ENCODE results near the gene UNCX. TPM values are rescaled to one million over a fixed set of nuclear protein-coding genes. Genes with fewer than 3 reads are reported as not detected.

UNCX gene
- total RNA-seq, 1 experiment from 2014 or later: not detected

- Mint-ChIP-seq H3K4me3 (ENCODE audit: low read depth, unreplicated experiment) (no peak overlapping the region), H3K9me3 (ENCODE audit: low read depth, unreplicated experiment) (no peaks in the 10 kb centered on the region), H3K36me3 (ENCODE audit: insufficient read depth, unreplicated experiment) (peaks cover 2% of the 10 kb centered on the region), H3K27me3 (ENCODE audit: unreplicated experiment) (peaks cover 100% of the 10 kb centered on the region), H3K27ac (ENCODE audit: unreplicated experiment) (no peak overlapping the region), H3K4me1 (ENCODE audit: low read depth, unreplicated experiment) (no peaks in the 10 kb centered on the region)
- no peak for DNase-seq
- intact Hi-C loops (cut with micrococcal nuclease; ENCODE audit: unreplicated experiment): no loop called here
- no peak for TF ChIP-seq CTCF (IDR thresholded peaks at IDR 0.05; ENCODE audit: unreplicated experiment)
- CTCF ChIA-PET: no interaction called here
- BruUV-seq (replicated peaks): no TSS peak
Observed at GRCh38 chr7:1242606-1243289, 10.1 kb downstream of the UNCX start.

DNA sequence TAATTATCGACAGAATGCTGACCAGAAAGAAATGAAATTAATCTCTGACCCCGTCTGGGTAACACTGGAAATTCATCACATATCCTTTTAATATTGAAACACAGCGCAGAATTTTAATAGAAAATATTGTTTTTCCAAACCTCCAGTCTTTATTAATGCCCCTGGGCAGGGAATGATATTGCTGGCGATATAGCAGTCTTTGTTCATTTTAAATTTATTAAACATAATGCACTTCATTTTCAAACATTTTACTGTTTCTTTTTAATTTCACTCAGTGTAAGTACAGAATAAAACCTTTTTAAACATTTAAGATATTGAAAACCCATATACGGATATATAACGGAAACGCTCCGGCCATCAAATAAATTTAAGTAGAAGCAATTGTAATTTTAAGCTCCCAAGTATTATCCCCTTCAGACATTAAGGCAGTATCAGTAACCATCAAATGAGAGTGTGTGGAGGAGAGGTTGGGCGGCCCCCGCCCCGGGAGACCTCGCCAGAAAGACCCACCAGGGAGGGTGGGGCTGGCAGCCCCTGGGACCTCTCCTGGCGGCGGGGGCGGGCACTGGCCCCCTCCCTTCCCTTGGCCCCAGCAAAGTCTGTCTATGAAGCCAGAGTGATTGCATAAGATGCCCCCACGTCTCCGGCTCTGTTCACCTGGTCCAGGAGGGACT, 10.8 kb downstream of the UNCX start:
- no peak for TF ChIP-seq CTCF (IDR thresholded peaks at IDR 0.05; ENCODE audit: unreplicated experiment)
- no peak overlapping the region for H3K27ac Mint-ChIP-seq (ENCODE audit: unreplicated experiment)
- peaks cover 4% of the 10 kb centered on the region for H3K36me3 Mint-ChIP-seq (ENCODE audit: insufficient read depth, unreplicated experiment)
- no peak overlapping the region for H3K4me3 Mint-ChIP-seq (ENCODE audit: low read depth, unreplicated experiment)
- no peaks in the 10 kb centered on the region for H3K4me1 Mint-ChIP-seq (ENCODE audit: low read depth, unreplicated experiment)
- no TSS peak for BruUV-seq (replicated peaks)
- intact Hi-C loops (cut with micrococcal nuclease; ENCODE audit: unreplicated experiment): no loop called here
- no peaks in the 10 kb centered on the region for H3K9me3 Mint-ChIP-seq (ENCODE audit: low read depth, unreplicated experiment)
- DNase-seq: no peak
- H3K27me3 Mint-ChIP-seq (ENCODE audit: unreplicated experiment): peaks cover 100% of the 10 kb centered on the region
- CTCF ChIA-PET: no interaction called here

- CTCF ChIA-PET: interaction anchor here (0.6 kb wide), 1 partner anchor 23 kb away, joined by 4 read pairs; no protein-coding TSS in a partner anchor
- intact Hi-C loops (cut with micrococcal nuclease; ENCODE audit: unreplicated experiment): no loop called here
- DNase-seq: no peak
- Mint-ChIP-seq H3K4me3 (ENCODE audit: low read depth, unreplicated experiment) (no peak overlapping the region), H3K9me3 (ENCODE audit: low read depth, unreplicated experiment) (no peaks in the 10 kb centered on the region), H3K27ac (ENCODE audit: unreplicated experiment) (no peak overlapping the region), H3K27me3 (ENCODE audit: unreplicated experiment) (peaks cover 100% of the 10 kb centered on the region), H3K36me3 (ENCODE audit: insufficient read depth, unreplicated experiment) (peaks cover 4% of the 10 kb centered on the region), H3K4me1 (ENCODE audit: low read depth, unreplicated experiment) (no peaks in the 10 kb centered on the region)
- no TSS peak for BruUV-seq (replicated peaks)
- TF ChIP-seq CTCF (IDR thresholded peaks at IDR 0.05; ENCODE audit: unreplicated experiment): no peak
Observed at GRCh38 chr7:1243964-1244416, 11.3 kb downstream of the UNCX start.

GRCh38 chr7:1244700-1245523, 12.2 kb downstream of the UNCX start:
- no TSS peak for BruUV-seq (replicated peaks)
- CTCF ChIA-PET: interaction anchor here (0.6 to 0.9 kb wide), 2 partner anchors 29 to 110 kb away, joined by 3 read pairs; no protein-coding TSS in a partner anchor
- no peak for DNase-seq
- intact Hi-C loops (cut with micrococcal nuclease; ENCODE audit: unreplicated experiment): no loop called here
- Mint-ChIP-seq H3K36me3 (ENCODE audit: insufficient read depth, unreplicated experiment) (peaks cover 4% of the 10 kb centered on the region), H3K27ac (ENCODE audit: unreplicated experiment) (no peak overlapping the region), H3K4me3 (ENCODE audit: low read depth, unreplicated experiment) (no peak overlapping the region), H3K9me3 (ENCODE audit: low read depth, unreplicated experiment) (no peaks in the 10 kb centered on the region), H3K4me1 (ENCODE audit: low read depth, unreplicated experiment) (no peaks in the 10 kb centered on the region), H3K27me3 (ENCODE audit: unreplicated experiment) (peaks cover 100% of the 10 kb centered on the region)
- no peak for TF ChIP-seq CTCF (IDR thresholded peaks at IDR 0.05; ENCODE audit: unreplicated experiment)
